ENCODE results near the gene AP3B2.

- TF ChIP-seq CTCF (IDR thresholded peaks at IDR 0.05) = no peak
- TF ChIP-seq POLR2A (IDR thresholded peaks at IDR 0.05) = no peak
Measured at GRCh38 chr15:82670699-82671098, 39.0 kb downstream of the AP3B2 start.

Measured in breast epithelium (tissue), 3 donors.